ENCODE results near the gene F13A1. TPM values are rescaled to one million over a fixed set of nuclear protein-coding genes. Genes with fewer than 3 reads are reported as not detected.

The F13A1 gene
- total and polyA plus RNA-seq, 2 donors (not counting 3 experiments of a cell fraction or from before 2014, with no cell fraction given) = not detected

GRCh38 chr6:6270948-6271535 lies 49.4 kb downstream of the F13A1 start:
- H4K20me1 ChIP-seq (replicated peaks; ENCODE audit: control insufficient read depth, extremely low read depth, insufficient read depth, low read length) = no peaks in the 10 kb centered on the region
- H3K27ac ChIP-seq (ENCODE audit: insufficient read depth, low read depth, low read length) = no peak overlapping the region
- H3K4me3 ChIP-seq (replicated peaks in 1 of 3; ENCODE audit: insufficient read depth in 1 of 3, low read depth in 1 of 3, low read length in 3 of 3) = no peak overlapping the region
- no peaks in the 10 kb centered on the region for H3K9me1 ChIP-seq (replicated peaks; ENCODE audit: control insufficient read depth, extremely low read depth, insufficient read depth, low read length)
- no peaks in the 10 kb centered on the region for H3K27me3 ChIP-seq (ENCODE audit: control insufficient read depth in 2 of 2, insufficient read depth in 2 of 2, low read length in 2 of 2)
- H3K36me3 ChIP-seq (ENCODE audit: control insufficient read depth in 2 of 2, extremely low read depth in 1 of 2, insufficient read depth in 2 of 2, low read length in 2 of 2) = no peaks in the 10 kb centered on the region
- H3K4me2 ChIP-seq (ENCODE audit: insufficient read depth, low read length) = no peak overlapping the region
- no peak overlapping the region for H3K9ac ChIP-seq (replicated peaks; ENCODE audit: extremely low read depth, insufficient read depth, low read length)
- no peaks in the 10 kb centered on the region for H3K79me2 ChIP-seq (ENCODE audit: control insufficient read depth, insufficient read depth, low read length)
- H3K9me3 ChIP-seq (replicated peaks; ENCODE audit: control insufficient read depth, insufficient read depth, low read length) = peaks cover 1% of the 10 kb centered on the region
- no TSS peak for BruUV-seq (replicated peaks)
- POLR2A ChIA-PET = no interaction called here
- intact Hi-C loops (cut with micrococcal nuclease) = no loop called here
- H2AFZ ChIP-seq (ENCODE audit: low read depth, low read length) = no peak overlapping the region
- DNase-seq (ENCODE audit: low read depth, low spot score) (no peak), FAIRE-seq (no peak)
- H3K4me1 ChIP-seq (ENCODE audit: control insufficient read depth, extremely low read depth, insufficient read depth, low read length) = no peaks in the 10 kb centered on the region
- CTCF ChIA-PET = no interaction called here
- TF ChIP-seq MYC (IDR thresholded peaks at IDR 0.05; ENCODE audit: low read depth, low read length) (no peak), POLR2AphosphoS5 (IDR thresholded peaks at IDR 0.05; ENCODE audit: insufficient read depth, low read depth, low read length) (no peak), POLR2A (IDR thresholded peaks at IDR 0.05; ENCODE audit: low read depth, low read length) (no peak), JUN (IDR thresholded peaks at IDR 0.05; ENCODE audit: borderline replicate concordance, insufficient read depth, insufficient read length, low read depth) (no peak), MAX (IDR thresholded peaks at IDR 0.05; ENCODE audit: insufficient read depth, insufficient read length) (no peak), CTCF (IDR thresholded peaks at IDR 0.05; ENCODE audit: extremely low read depth in 1 of 2, insufficient read depth in 1 of 2, low read depth in 1 of 2, low read length in 2 of 2) (no peak), EZH2 (IDR thresholded peaks at IDR 0.05; ENCODE audit: borderline replicate concordance, low read depth, low read length, severe bottlenecking) (no peak), GATA2 (IDR thresholded peaks at IDR 0.05; ENCODE audit: insufficient read depth, insufficient read length, low read depth, low read length) (no peak), FOS (IDR thresholded peaks at IDR 0.05; ENCODE audit: borderline replicate concordance, insufficient read depth, low read length) (no peak)
- dilution Hi-C loops (cut with MboI; ENCODE audit: extremely low pct_ligation_motif_present, low sequenced_read_pairs) = no loop called here
